HepG2 (cell line): ENCODE results near the gene C11orf21. TPM values are rescaled to one million over a fixed set of nuclear protein-coding genes. Genes with fewer than 3 reads are reported as not detected.

Experiments
- MAFF ChIP-seq: IDR thresholded peaks from 2 replicates; pipeline ENCODE4 v1.6.1; 2011; ENCODE audit warnings: low read depth, low read length, improper control_type of control experiment
- MAZ ChIP-seq, 2 experiments: sonication (generic) in 1 of 2; formaldehyde crosslinking in 1 of 2; IDR thresholded peaks; 2 replicates each; pipeline versions ENCODE4 v1.5.0 to v1.6.1; 2012 to 2020; ENCODE audit warnings: low read depth in 2 of 2, mild to moderate bottlenecking in 2 of 2, borderline replicate concordance in 1 of 2, improper control_type of control experiment in 1 of 2, low read length in 1 of 2, missing genetic modification reagents in 1 of 2, moderate library complexity in 1 of 2
- NRL ChIP-seq: sonication (generic); formaldehyde crosslinking; IDR thresholded peaks from 2 replicates; pipeline ENCODE4 v1.5.0; 2020; ENCODE audit warnings: missing genetic modification reagents, mild to moderate bottlenecking, moderate library complexity, borderline replicate concordance
- RXRA ChIP-seq: sonication (generic); formaldehyde crosslinking; IDR thresholded peaks from 2 replicates; pipeline ENCODE4 v1.5.1; 2020; ENCODE audit warnings: missing genetic modification reagents
- RXRB ChIP-seq: IDR thresholded peaks from 2 replicates; pipeline ENCODE4 v1.6.1; 2016; ENCODE audit warnings: borderline replicate concordance, missing genetic modification reagents, missing compliant biosample characterization
- TARDBP ChIP-seq: sonication (generic); formaldehyde crosslinking; IDR thresholded peaks from 2 replicates; pipeline ENCODE4 v1.8.0; 2022; ENCODE audit warnings: mild to moderate bottlenecking, missing genetic modification reagents
- ZFP36 ChIP-seq: fragments of 150-350 bp; IDR thresholded peaks from 2 replicates; pipeline ENCODE4 v1.6.1; 2018; ENCODE audit warnings: borderline replicate concordance, low read length, low read depth; ENCODE audit not compliant: partially characterized antibody
- ZNF850 ChIP-seq: sonication (generic); formaldehyde crosslinking; conservative IDR thresholded peaks from 2 replicates; pipeline ENCODE4 v1.9.0; 2021; ENCODE audit warnings: mild to moderate bottlenecking, missing genetic modification reagents
- polyA plus RNA-seq, 8 experiments: library from polyadenylated mRNA; depleted of rRNA in 3 of 8; stranded (reverse) in 7 of 8; unstranded in 1 of 8; fragments of >200 nt; fragmentation: Illumina TruSeq in 4 of 8; extraction: Trizol in 4 of 8; gene quantifications; 2 replicates each; pipeline versions ENCODE4 v1.2.1 to v1.2.3, GENCODE V29; 2011 to 2016; ENCODE audit warnings: low read depth in 4 of 8, missing spikeins in 1 of 8, mixed read lengths in 1 of 8; ENCODE audit not compliant: insufficient read depth in 1 of 8
- total RNA-seq, 5 experiments: library from RNA; depleted of rRNA; stranded (reverse); fragments of >200 nt; fragmentation: Illumina TruSeq; extraction: Trizol; gene quantifications; 2 replicates each; pipeline ENCODE4 v1.2.3, GENCODE V29; 2016; ENCODE audit warnings: low read depth in 1 of 5
- TF ChIP-seq, protein P1 (sequence below): IDR thresholded peaks from 2 replicates; pipeline ENCODE4 v1.4.0; 2020; ENCODE audit warnings: mild to moderate bottlenecking, missing genetic modification reagents
- TF ChIP-seq, protein P2 (sequence below): IDR thresholded peaks from 2 replicates; pipeline ENCODE4 v1.6.1; 2016; ENCODE audit warnings: mild to moderate bottlenecking, missing biosample characterization, missing genetic modification reagents

The C11orf21 gene
- total and polyA plus RNA-seq, 2 of the 13 experiments (the other 11 are each of a cell fraction or from before 2014, with no cell fraction given), result 0.08 TPM; not detected in 1

DNA sequence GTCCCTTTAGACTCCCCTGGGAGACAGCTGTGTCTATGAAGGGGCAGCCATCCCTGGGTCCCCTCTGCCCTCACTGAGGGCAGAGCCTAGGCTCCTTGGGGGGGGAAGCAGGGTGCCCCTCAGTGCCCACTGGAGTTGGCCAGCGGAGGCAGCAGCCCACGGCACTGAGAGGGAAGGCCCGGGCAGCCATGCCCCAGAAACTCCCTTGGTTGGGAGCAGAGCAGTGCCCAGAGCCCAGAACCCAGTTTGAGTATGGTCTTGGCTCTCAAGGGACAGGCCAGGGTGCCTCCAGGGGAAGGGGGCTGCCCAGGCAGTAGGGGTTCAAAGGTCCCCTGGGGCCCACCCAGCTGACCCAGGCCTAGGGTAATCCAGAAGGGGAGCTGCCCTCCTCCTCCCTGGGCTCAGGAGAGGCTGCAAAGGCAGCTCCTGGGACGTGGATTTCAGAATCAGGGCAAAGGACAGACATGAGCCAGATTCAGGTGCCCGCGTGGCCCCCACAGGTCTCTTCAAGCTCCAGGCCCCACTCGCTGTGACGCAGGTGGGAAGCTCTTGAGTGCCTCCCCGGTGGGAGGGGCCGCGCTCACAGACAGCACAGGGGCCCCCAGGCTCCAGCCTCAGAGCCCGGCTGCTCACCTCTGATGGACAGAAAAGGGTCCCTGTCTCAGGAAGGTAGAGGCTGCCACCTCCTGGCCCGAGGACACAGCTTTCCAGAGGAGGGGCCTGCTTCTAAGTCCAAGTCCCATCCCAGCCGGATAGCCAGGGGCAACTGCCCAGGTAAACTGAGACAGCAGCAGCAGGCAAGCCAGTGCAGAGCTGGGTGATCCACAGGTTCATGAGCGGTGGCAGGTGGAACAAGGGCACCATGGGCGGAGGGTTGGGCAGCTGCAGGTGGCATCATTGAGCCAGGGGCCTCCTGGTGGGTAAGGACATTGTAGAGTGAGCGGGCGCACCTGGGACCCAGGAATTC lies 2.6 kb downstream of the C11orf21 start (continued):
- TF ChIP-seq MAZ (IDR thresholded peaks at IDR 0.05; ENCODE audit: borderline replicate concordance, low read depth, low read length) (0 out of 2 replicates have a peak, but pooled peaks have one; percentile 42), MAZ (CRISPR knock-in tag; IDR thresholded peaks at IDR 0.05; ENCODE audit: low read depth) (no peak; the same call in 1 of the 2 replicates), ZNF850 (CRISPR knock-in tag) (no peak), TARDBP (peak; percentile 26; the same call in 1 of the 2 replicates), NRL (CRISPR knock-in tag) (0 out of 2 replicates have a peak, but pooled peaks have one; percentile 34), RXRB (CRISPR knock-in tag) (peak; percentile 36; the same call in 1 of the 2 replicates), MAFF (no peak), RXRA (CRISPR knock-in tag) (0 out of 2 replicates have a peak, but pooled peaks have one; percentile 15), ZFP36 (peak; percentile 18)
- TF ChIP-seq, protein P1, sequence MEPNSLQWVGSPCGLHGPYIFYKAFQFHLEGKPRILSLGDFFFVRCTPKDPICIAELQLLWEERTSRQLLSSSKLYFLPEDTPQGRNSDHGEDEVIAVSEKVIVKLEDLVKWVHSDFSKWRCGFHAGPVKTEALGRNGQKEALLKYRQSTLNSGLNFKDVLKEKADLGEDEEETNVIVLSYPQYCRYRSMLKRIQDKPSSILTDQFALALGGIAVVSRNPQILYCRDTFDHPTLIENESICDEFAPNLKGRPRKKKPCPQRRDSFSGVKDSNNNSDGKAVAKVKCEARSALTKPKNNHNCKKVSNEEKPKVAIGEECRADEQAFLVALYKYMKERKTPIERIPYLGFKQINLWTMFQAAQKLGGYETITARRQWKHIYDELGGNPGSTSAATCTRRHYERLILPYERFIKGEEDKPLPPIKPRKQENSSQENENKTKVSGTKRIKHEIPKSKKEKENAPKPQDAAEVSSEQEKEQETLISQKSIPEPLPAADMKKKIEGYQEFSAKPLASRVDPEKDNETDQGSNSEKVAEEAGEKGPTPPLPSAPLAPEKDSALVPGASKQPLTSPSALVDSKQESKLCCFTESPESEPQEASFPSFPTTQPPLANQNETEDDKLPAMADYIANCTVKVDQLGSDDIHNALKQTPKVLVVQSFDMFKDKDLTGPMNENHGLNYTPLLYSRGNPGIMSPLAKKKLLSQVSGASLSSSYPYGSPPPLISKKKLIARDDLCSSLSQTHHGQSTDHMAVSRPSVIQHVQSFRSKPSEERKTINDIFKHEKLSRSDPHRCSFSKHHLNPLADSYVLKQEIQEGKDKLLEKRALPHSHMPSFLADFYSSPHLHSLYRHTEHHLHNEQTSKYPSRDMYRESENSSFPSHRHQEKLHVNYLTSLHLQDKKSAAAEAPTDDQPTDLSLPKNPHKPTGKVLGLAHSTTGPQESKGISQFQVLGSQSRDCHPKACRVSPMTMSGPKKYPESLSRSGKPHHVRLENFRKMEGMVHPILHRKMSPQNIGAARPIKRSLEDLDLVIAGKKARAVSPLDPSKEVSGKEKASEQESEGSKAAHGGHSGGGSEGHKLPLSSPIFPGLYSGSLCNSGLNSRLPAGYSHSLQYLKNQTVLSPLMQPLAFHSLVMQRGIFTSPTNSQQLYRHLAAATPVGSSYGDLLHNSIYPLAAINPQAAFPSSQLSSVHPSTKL (CRISPR knock-in tag), result 0 out of 2 replicates have a peak, but pooled peaks have one; percentile 27
- TF ChIP-seq, protein P2, sequence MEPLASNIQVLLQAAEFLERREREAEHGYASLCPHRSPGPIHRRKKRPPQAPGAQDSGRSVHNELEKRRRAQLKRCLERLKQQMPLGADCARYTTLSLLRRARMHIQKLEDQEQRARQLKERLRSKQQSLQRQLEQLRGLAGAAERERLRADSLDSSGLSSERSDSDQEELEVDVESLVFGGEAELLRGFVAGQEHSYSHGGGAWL (CRISPR knock-in tag), result 0 out of 2 replicates have a peak, but pooled peaks have one; percentile 33
- TF ChIP-seq, all 625 proteins: peak for 33
